GM12872 (cell line): ENCODE data around the gene KAT7.

Experiments used
- CTCF ChIP-seq: IDR thresholded peaks from 3 replicates; pipeline ENCODE4 v1.5.1; 2011; ENCODE audit warnings: low read depth, mild to moderate bottlenecking, low read length, moderate library complexity; ENCODE audit not compliant: insufficient read depth

The KAT7 gene

GRCh38 chr17:49762151-49762941, 26.1 kb upstream of the KAT7 start:
- TF ChIP-seq CTCF: no peak

- no peak for TF ChIP-seq CTCF
These were observed 24.5 kb upstream of the KAT7 start, which contains the start of gene FAM117A for GRCh38 chr17:49763735-49764558. FAM117A (minus strand) TSS chr17:49764131; CDS start chr17:49764087, 44 bp downstream.

GRCh38 chr17:49764559-49765180, 23.8 kb upstream of the KAT7 start:
- no peak for TF ChIP-seq CTCF

GRCh38 chr17:49766918-49767530, 21.5 kb upstream of the KAT7 start:
- no peak for TF ChIP-seq CTCF

GRCh38 chr17:49775546-49776260, 12.8 kb upstream of the KAT7 start:
- no peak for TF ChIP-seq CTCF

GRCh38 chr17:49776551-49777300, 11.8 kb upstream of the KAT7 start:
- TF ChIP-seq CTCF: no peak
